ENCODE results near the gene SF3A1.

GRCh38 chr22:30307041-30307574 lies 49.6 kb downstream of the SF3A1 start:
- TF ChIP-seq CTCF (IDR thresholded peaks at IDR 0.05; ENCODE audit: extremely low read depth in 1 of 2, insufficient read depth in 1 of 2, low read depth in 1 of 2, low read length in 2 of 2) (no peak), POLR2AphosphoS5 (IDR thresholded peaks at IDR 0.05; ENCODE audit: insufficient read depth, low read depth, low read length) (no peak)
